ENCODE measurements around the gene SPRY2. TPM values are rescaled to one million over a fixed set of nuclear protein-coding genes. Genes with fewer than 3 reads are reported as not detected.

Gene SPRY2
- total and polyA plus RNA-seq, 2 of the 13 experiments (the other 11 are each of a cell fraction or from before 2014, with no cell fraction given) = 7.4 to 25.1 TPM

DNA sequence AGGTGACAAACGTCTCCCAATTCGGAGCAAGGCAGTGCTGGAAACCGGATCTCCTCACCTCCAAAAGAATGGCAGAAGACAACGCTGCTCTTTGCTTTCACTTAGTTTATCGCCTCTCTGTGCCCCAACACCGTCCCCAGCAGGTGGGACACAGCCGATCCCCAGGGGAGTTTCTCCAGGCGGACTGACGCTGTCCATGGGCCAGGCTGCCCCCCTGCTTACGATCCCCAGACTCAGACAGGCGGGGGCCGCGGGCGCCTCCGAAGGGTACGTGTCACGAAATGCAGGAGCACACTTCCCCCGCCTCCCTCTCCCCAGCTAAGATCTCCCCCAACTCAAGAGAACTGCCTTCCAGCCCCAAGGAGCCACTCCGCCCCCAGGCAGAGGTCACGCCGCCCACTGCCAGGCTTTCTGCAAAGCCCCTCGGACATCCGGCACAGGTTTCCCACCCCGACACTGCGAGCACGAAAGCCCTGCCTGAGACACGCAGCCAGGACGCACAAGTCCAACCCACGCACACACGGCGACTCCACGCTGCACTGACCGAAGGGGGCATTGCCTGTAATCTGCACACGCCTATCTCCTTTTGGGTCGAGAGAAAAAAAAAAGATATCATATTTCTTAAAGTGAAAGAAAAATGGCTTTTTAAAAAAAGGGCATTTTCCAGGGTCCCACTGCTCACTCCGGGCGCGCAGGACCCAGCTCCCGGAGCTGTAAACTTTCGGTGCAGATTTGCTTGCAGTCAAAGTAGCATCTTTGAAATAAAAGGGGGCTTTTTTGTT, 2.0 kb downstream of the SPRY2 start (continued):
- TF ChIP-seq NONO (IDR thresholded peaks at IDR 0.05) (no peak), NONO (CRISPR knock-in tag; conservative IDR thresholded peaks at IDR 0.05) (peak; percentile 41; the same call in 1 of the 2 replicates), ZNF75D (CRISPR knock-in tag; IDR thresholded peaks at IDR 0.05; ENCODE audit: borderline replicate concordance) (no peak), ZNF512 (CRISPR knock-in tag; IDR thresholded peaks at IDR 0.05) (no peak), KAT7 (CRISPR knock-in tag; IDR thresholded peaks at IDR 0.05; ENCODE audit: borderline replicate concordance) (no peak), ZNF652 (CRISPR knock-in tag; IDR thresholded peaks at IDR 0.05; ENCODE audit: borderline replicate concordance, low read depth) (no peak), PCBP1 (IDR thresholded peaks at IDR 0.05; ENCODE audit: borderline replicate concordance, low read depth, low read length) (0 out of 2 replicates have a peak, but pooled peaks have one; percentile 39), ZNF292 (CRISPR knock-in tag; IDR thresholded peaks at IDR 0.05; ENCODE audit: borderline replicate concordance, low read depth) (0 out of 2 replicates have a peak, but pooled peaks have one; percentile 31), SETDB1 (CRISPR knock-in tag; IDR thresholded peaks at IDR 0.05; ENCODE audit: borderline replicate concordance) (no peak), HOXA3 (CRISPR knock-in tag; IDR thresholded peaks at IDR 0.05) (0 out of 2 replicates have a peak, but pooled peaks have one; percentile 14), SNAI1 (CRISPR knock-in tag; IDR thresholded peaks at IDR 0.05; ENCODE audit: borderline replicate concordance) (no peak)

Measured in HepG2 (cell line).